Hair follicular keratinocyte (primary cell): Measurements from ENCODE around the gene SRRM5. TPM values are rescaled to one million over a fixed set of nuclear protein-coding genes. Genes with fewer than 3 reads are reported as not detected.

ENCODE experiments used
- total RNA-seq: library from RNA; depleted of rRNA; stranded (reverse); fragments of >200 nt; gene quantifications from 2 replicates; pipeline ENCODE4 v1.2.3, GENCODE V29; 2015

SRRM5 gene, protein sequence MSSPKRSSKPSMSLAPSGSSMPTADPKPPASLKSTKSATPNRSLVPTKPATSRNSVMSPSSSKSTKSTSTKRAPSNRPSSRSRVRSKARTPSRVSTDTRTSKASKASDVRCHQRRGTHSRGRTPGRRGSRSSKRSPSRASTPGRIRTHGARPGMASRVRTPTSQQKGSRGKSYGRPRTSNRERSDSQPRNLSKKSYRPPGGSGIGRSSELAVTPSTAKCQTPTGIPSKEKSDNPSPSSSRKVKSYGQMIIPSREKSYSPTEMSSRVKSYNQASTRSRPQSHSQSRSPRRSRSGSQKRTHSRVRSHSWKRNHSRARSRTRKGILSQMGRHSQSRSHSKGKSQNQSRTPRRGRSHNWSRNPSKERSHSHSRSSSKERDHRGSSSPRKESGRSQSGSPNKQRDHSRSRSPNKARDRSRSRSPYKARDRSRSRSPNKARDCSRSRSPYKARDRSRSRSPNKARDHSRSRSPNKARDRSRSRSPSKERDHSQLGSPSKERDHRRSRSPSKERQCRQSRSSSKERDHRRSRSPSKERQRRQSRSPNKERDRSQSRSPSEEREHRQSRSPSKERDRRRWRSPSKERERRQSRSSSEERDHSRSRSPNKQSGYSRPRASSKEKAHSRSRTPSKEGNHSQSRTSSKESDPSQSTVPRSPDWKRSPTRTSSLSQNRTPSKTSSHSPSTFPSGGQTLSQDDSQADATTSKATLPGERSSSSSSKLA
- not detected in 2 replicates for total RNA-seq

GRCh38 chr19:43611788-43612187, at the start of gene SRRM5:
TSS of gene SRRM5 (plus strand) at chr19:43612088. CDS start at chr19:43612122, 34 bp downstream.

GRCh38 chr19:43575156-43575950, 36.5 kb upstream of the SRRM5 start, which contains the start of the genes PINLYP and XRCC1:
TSS of gene PINLYP (plus strand) at chr19:43575801. CDS start at chr19:43577192, 1,391 bp downstream.
TSS of gene XRCC1 (minus strand) at chr19:43575527. CDS start at chr19:43575458, 69 bp downstream.

GRCh38 chr19:43595999-43596841, 15.7 kb upstream of the SRRM5 start, which contains the start of the genes IRGQ and ZNF576:
TSS of gene IRGQ (minus strand) at chr19:43596134. CDS start at chr19:43595338, 796 bp downstream.
TSS of gene ZNF576 (plus strand) at chr19:43596595. CDS start at chr19:43597109, 514 bp downstream.

GRCh38 chr19:43619262-43620060, 7.6 kb downstream of the SRRM5 start, which contains the start of gene ZNF428:
TSS of gene ZNF428 (minus strand) at chr19:43619629. CDS start at chr19:43614304, 5,325 bp downstream.

GRCh38 chr19:43639519-43640423, 27.9 kb downstream of the SRRM5 start, which contains the start of gene CADM4:
TSS of gene CADM4 (minus strand) at chr19:43639850. CDS start at chr19:43639790, 60 bp downstream.

Other genes with a start within 250 kb of the SRRM5 start
- gene TEX101, start 197.2 kb upstream of the SRRM5 start, total RNA-seq: not detected in 2 replicates
- gene LYPD3, start 146.5 kb upstream of the SRRM5 start, total RNA-seq: 18.9 and 22.7 TPM in 2 replicates
- 15.8 and 25.2 TPM in 2 replicates for gene PHLDB3, start 107.3 kb upstream of the SRRM5 start, total RNA-seq
- gene ETHE1, start 84.9 kb upstream of the SRRM5 start, total RNA-seq: 155 and 178 TPM in 2 replicates
- 0.08 TPM in 1 of 2 replicates, not detected in the other for gene ZNF575, start 78.9 kb upstream of the SRRM5 start, total RNA-seq
- 33.9 and 36.6 TPM in 2 replicates for gene XRCC1, start 36.6 kb upstream of the SRRM5 start, total RNA-seq
- 6.6 and 8.0 TPM in 2 replicates for gene PINLYP, start 36.3 kb upstream of the SRRM5 start, total RNA-seq
- gene IRGQ, start 16.0 kb upstream of the SRRM5 start, total RNA-seq: 11.9 and 14.7 TPM in 2 replicates
- gene ZNF576, start 15.5 kb upstream of the SRRM5 start, total RNA-seq: 13.0 and 14.0 TPM in 2 replicates
- 21.2 and 23.7 TPM in 2 replicates for gene ZNF428, start 7.5 kb downstream of the SRRM5 start, total RNA-seq
- 4.5 and 6.8 TPM in 2 replicates for gene CADM4, start 27.8 kb downstream of the SRRM5 start, total RNA-seq
- 54.5 and 110 TPM in 2 replicates for gene PLAUR, start 58.1 kb downstream of the SRRM5 start, total RNA-seq
- not detected in 2 replicates for gene IRGC, start 104.0 kb downstream of the SRRM5 start, total RNA-seq
- gene SMG9, start 142.9 kb downstream of the SRRM5 start, total RNA-seq: 12.8 and 23.1 TPM in 2 replicates
- 9.2 and 19.3 TPM in 2 replicates for gene KCNN4, start 168.9 kb downstream of the SRRM5 start, total RNA-seq
- gene LYPD5, start 190.4 kb downstream of the SRRM5 start, total RNA-seq: 2.6 and 4.1 TPM in 2 replicates
- 2.6 and 4.8 TPM in 2 replicates for gene ZNF283, start 215.2 kb downstream of the SRRM5 start, total RNA-seq